Epithelial cell of umbilical artery (primary cell): Measurements from ENCODE around the gene TPTE. TPM values are rescaled to one million over a fixed set of nuclear protein-coding genes. Genes with fewer than 3 reads are reported as not detected.

Experiments used
- total RNA-seq: library from RNA; depleted of rRNA; stranded (reverse); fragments of >200 nt; gene quantifications from 2 replicates; pipeline ENCODE4 v1.2.3, GENCODE V29; 2014

TPTE gene
- total RNA-seq, result not detected in 2 replicates

GRCh38 chr21:10521091-10521598 is at the start of gene TPTE:
Gene TPTE (plus strand): TSS chr21:10521583. CDS start chr21:10538724, 17,141 bp downstream.

